IgD-negative memory B cell (primary cell): Measurements from ENCODE around the gene TFCP2L1. TPM values are rescaled to one million over a fixed set of nuclear protein-coding genes. Genes with fewer than 3 reads are reported as not detected.

Experiments used
- H3K27ac Mint-ChIP-seq, 3 donors: one replicate each; pipeline ENCODE4 v1.8.0; 2020 to 2022; ENCODE audit warnings: mild to moderate bottlenecking in 3 of 3, mixed read lengths in 3 of 3, moderate library complexity in 1 of 3
- H3K27me3 Mint-ChIP-seq: one replicate; pipeline ENCODE4 v1.8.0; 2021; ENCODE audit warnings: mixed read lengths
- H3K36me3 Mint-ChIP-seq: one replicate; pipeline ENCODE4 v1.8.0; 2020; ENCODE audit warnings: mild to moderate bottlenecking, mixed read lengths
- H3K4me1 Mint-ChIP-seq, 3 donors: one replicate each; pipeline ENCODE4 v1.8.0; 2020 to 2022; ENCODE audit warnings: mixed read lengths in 3 of 3, mild to moderate bottlenecking in 1 of 3
- H3K4me3 Mint-ChIP-seq, 4 donors: one replicate each; pipeline ENCODE4 v1.8.0; 2020 to 2022; ENCODE audit warnings: mild to moderate bottlenecking in 4 of 4, mixed read lengths in 4 of 4, moderate library complexity in 3 of 4
- H3K9me3 Mint-ChIP-seq, 3 donors: one replicate each; pipeline ENCODE4 v1.8.0; 2020 to 2021; ENCODE audit warnings: mixed read lengths in 3 of 3, mild to moderate bottlenecking in 1 of 3
- polyA plus RNA-seq: library from polyadenylated mRNA; unstranded; fragments of 300-500 nt; fragmentation: Illumina TruSeq; gene quantifications from one replicate; pipeline ENCODE4 v1.2.3, GENCODE V29; 2021

Gene TFCP2L1
- polyA plus RNA-seq, 1 donor from 2014 or later, result 0.25 TPM

DNA sequence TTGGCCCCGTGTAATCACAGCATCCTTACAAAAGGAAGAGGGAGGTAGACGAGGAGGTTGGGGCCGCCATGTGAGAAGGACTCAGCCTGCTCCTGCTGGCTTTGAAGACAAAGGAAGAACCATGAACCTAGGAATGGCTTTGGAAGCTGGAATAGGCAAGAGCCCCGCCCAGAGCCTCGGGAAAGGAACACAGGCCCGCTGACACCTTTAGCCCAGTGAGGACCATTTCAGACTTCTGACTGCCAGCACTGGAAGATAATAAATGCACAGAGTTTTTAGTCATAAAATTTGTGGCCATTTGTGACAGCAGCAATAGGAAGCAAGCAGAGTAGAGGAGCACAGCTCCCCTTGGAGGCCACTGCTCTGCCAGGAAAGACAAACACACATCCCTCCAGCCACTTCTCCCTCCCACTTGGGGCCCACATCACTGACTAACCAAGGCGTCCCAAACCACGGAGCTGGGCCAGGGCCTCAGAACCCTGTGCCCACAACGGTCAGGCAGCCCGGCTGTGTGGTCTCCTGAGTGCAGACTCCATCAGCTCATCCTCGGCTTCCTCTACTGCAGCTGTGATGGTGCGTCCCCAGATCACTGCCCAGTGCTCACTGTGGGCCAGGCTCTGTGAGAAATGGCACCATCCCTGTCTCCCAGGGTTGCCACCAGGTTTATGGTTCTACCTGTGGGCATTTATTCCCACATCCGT is 39.7 kb downstream of the TFCP2L1 start:
- no peaks in the 10 kb centered on the region for H3K27me3 Mint-ChIP-seq
- peaks cover 2% of the 10 kb centered on the region for H3K36me3 Mint-ChIP-seq
- no peak overlapping the region for H3K27ac Mint-ChIP-seq
- no peak overlapping the region for H3K4me3 Mint-ChIP-seq
- H3K4me1 Mint-ChIP-seq, result peaks cover 0 to 2% (median 0%) of the 10 kb centered on the region in 3 donors
- no peaks in the 10 kb centered on the region for H3K9me3 Mint-ChIP-seq

DNA sequence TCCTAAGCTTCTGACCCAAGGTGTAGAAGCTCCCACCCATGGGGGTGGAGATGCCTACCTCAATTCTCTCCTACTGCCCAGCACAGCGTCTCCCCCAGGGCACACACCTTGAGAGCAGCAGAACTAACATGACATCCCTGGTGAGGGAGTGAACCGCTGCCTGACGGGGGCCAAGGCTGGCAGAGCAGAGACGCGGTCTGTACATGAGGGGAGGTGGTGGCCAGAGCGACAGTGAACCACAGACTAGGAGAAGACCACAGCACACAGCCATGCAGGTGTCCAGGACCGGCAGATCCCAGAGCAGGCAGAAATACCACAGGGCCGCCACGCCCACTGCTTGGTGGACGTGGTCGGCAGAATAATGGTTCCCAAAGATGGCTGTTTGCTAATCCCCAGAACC is 40.4 kb downstream of the TFCP2L1 start:
- peaks cover 2% of the 10 kb centered on the region for H3K36me3 Mint-ChIP-seq
- no peak overlapping the region for H3K4me3 Mint-ChIP-seq
- H3K4me1 Mint-ChIP-seq, result peaks cover 0 to 2% (median 0%) of the 10 kb centered on the region in 3 donors
- H3K27me3 Mint-ChIP-seq, result no peaks in the 10 kb centered on the region
- H3K27ac Mint-ChIP-seq, result no peak overlapping the region
- no peaks in the 10 kb centered on the region for H3K9me3 Mint-ChIP-seq

DNA sequence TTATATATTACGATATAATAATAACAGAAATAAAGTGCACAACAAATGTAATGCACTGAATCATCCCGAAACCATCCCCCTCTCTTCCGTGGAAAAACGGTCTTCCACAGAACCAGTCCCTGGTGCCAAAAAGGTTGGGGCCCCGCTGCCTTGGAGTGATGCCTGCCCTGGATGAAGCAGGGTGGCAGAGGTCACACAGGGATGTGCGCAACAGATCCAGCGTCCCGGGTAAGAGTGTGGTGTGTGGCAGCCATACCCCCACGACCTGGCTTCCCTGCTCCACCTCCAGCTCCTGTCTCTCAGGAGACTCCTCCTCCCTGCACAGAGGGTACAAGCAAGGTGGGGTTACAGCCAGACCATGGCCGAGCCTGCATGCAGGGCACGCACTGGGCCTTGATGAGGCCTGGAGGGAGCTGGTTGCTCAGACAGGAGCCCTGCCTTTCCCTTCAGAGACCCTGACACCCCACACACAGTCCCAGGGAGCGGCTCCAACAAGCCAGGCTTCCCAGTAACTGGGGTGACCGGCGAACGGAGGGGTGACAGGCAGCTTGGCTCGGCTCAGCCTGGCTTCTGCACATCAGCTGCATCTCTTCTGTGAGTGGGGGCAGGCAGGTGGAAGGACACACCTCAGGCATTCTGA is 41.1 kb downstream of the TFCP2L1 start:
- no peak overlapping the region for H3K4me3 Mint-ChIP-seq
- peaks cover 2% of the 10 kb centered on the region for H3K36me3 Mint-ChIP-seq
- H3K27ac Mint-ChIP-seq, result no peak overlapping the region
- no peaks in the 10 kb centered on the region for H3K27me3 Mint-ChIP-seq
- H3K9me3 Mint-ChIP-seq, result no peaks in the 10 kb centered on the region
- peaks cover 0 to 2% (median 0%) of the 10 kb centered on the region in 3 donors for H3K4me1 Mint-ChIP-seq

DNA sequence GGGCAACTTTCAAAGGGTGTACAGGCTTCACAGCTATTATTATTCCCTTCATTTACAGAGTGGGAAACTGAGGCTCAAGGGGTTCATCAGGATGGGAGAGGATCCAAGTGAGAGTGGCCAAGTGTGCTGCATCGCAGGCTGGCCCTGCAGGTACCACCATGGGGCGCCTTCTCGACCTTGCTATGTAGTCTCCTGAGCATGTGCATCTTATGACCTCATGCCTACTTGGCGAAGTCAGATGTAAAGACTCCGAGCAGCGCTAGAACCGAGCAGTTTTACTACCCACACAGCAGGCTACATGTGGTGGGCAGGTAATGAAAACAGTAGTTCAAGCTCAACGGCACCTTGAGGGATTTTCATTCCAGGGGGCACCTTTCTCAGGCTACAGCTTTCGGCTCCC is 42.0 kb downstream of the TFCP2L1 start:
- Mint-ChIP-seq H3K9me3 (no peaks in the 10 kb centered on the region), H3K4me1 (peaks cover 0 to 2% (median 0%) of the 10 kb centered on the region in 3 donors), H3K27ac (no peak overlapping the region), H3K36me3 (peaks cover 2% of the 10 kb centered on the region), H3K27me3 (no peaks in the 10 kb centered on the region), H3K4me3 (no peak overlapping the region)

DNA sequence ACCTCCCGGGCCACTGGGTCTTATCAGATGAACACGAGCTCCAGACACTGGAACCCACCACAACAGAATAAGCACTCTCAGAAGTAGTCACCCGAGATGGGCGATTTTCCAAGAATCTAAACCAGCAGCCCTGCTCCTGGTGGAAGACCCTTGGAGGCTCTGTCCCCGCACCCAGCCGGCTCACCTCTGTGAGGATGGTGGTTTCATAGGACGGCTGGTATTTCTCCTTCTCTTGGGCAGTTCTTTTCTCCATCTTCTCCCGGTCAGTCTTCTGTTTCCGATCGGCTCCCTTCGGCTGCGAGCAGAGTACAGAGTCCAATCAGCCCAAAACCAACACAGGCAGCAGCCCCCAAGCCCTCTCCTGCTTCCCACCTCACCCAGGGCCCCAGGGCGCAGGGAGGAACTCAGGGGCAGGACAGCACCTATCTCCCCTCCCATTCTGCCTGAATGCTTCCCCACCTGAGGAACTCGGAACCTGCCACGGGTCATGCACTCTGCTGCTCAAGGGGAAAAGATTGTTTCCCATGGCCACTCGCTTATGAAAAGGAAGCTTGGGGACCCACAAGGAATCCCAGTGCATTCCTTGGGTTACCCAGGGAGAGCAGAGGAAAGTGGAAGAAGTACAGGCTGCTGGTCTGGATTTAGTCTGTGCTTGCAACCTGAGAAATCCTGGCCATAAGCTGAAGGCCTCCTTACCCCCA is 42.7 kb downstream of the TFCP2L1 start:
- Mint-ChIP-seq H3K27me3 (no peaks in the 10 kb centered on the region), H3K4me3 (no peak overlapping the region)

DNA sequence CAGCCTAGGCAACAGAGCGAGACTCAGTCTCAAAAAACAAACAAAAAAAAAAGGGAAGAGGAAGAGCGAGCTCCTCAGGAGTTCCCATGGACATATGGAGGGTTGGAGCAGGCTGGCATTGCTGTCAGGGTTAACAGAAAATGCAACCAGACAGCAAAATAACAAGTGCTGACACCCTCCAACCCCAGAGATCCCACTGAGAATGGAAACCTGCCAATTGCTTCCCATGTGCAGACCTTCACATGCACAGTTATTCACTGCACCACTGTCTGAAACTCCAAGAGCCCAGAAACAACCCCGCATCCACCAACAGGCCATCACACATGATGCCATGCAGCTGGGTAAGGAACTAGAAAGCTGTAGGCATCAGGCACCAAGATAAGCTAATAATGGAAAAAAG is 43.5 kb downstream of the TFCP2L1 start:
- H3K9me3 Mint-ChIP-seq, result no peaks in the 10 kb centered on the region
- no peak overlapping the region for H3K4me3 Mint-ChIP-seq
- no peaks in the 10 kb centered on the region for H3K27me3 Mint-ChIP-seq
- peaks cover 2% of the 10 kb centered on the region for H3K36me3 Mint-ChIP-seq
- no peak overlapping the region for H3K27ac Mint-ChIP-seq
- no peaks in the 10 kb centered on the region for H3K4me1 Mint-ChIP-seq

More for the DNA sequence above, 42.7 kb downstream of the TFCP2L1 start:
- Mint-ChIP-seq H3K4me1 (no peaks in the 10 kb centered on the region), H3K9me3 (no peaks in the 10 kb centered on the region), H3K27ac (no peak overlapping the region), H3K36me3 (peaks cover 2% of the 10 kb centered on the region)

DNA sequence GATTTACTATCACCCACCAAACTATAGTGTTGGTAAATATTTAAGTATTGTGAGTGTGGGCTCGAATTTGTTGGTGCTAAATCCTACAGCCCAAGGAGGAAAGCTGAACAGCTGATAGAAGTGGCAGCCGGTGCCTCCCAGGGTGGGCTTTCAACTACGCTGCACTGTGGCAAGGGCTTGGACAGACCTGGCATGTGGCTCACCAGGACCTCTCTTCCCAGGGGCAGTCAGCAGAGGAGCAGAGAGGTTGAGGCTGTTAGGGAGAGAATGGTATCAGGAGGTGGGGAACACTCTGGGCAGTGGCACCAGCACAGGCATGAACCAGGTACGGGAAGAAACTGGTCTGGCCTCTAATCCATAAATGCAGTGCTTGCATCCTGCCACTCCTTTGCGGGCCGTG is 44.6 kb downstream of the TFCP2L1 start:
- no peak overlapping the region for H3K4me3 Mint-ChIP-seq

DNA sequence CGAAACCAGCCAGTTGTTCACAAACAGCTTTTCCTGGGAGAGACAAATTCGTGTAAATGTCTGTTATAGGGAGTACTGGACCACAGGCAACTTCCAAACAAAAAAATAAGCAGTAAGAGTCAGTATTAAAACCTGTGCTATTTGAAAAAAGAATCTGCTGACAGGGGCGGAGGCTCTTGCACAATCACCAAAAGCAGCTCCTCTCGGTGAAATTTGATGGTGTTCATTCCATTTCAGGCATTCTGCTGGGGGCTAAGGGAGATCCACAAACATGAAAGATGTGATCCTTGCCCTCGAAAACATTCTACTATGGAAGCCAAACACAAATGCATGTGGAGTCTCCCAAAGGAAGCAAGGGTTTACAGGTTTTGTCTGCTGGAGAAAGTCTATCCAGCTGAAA is 45.0 kb downstream of the TFCP2L1 start:
- no peak overlapping the region for H3K4me3 Mint-ChIP-seq
- H3K27ac Mint-ChIP-seq, result no peak overlapping the region
- no peaks in the 10 kb centered on the region for H3K27me3 Mint-ChIP-seq

More for the DNA sequence above, 44.6 kb downstream of the TFCP2L1 start:
- H3K27ac Mint-ChIP-seq, result no peak overlapping the region
- no peaks in the 10 kb centered on the region for H3K27me3 Mint-ChIP-seq
- H3K9me3 Mint-ChIP-seq, result no peaks in the 10 kb centered on the region
- H3K4me1 Mint-ChIP-seq, result no peaks in the 10 kb centered on the region
- peaks cover 2% of the 10 kb centered on the region for H3K36me3 Mint-ChIP-seq

DNA sequence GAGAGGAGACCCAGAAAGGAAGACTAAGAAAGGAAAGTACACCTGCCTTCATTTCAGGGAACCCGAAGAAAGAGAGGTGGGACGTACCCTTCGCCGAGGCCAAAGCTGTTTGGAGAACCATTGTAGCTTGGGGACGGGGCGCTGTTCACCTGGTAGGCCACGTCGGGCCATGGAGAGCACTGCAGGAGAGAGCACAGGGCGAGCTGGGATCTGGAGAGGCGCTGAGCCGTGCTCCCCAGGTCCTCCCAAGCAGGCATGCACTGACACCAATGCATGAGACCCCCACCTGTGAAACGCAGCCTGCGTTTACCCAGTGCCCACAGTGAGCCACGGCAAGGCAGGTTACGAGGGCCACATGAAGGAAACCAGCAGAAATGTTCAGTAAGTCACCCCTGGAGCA is 45.5 kb downstream of the TFCP2L1 start:
- Mint-ChIP-seq H3K9me3 (no peaks in the 10 kb centered on the region), H3K4me3 (no peak overlapping the region)

More for the DNA sequence above, 45.0 kb downstream of the TFCP2L1 start:
- H3K4me1 Mint-ChIP-seq, result no peaks in the 10 kb centered on the region
- peaks cover 2% of the 10 kb centered on the region for H3K36me3 Mint-ChIP-seq
- no peaks in the 10 kb centered on the region for H3K9me3 Mint-ChIP-seq

DNA sequence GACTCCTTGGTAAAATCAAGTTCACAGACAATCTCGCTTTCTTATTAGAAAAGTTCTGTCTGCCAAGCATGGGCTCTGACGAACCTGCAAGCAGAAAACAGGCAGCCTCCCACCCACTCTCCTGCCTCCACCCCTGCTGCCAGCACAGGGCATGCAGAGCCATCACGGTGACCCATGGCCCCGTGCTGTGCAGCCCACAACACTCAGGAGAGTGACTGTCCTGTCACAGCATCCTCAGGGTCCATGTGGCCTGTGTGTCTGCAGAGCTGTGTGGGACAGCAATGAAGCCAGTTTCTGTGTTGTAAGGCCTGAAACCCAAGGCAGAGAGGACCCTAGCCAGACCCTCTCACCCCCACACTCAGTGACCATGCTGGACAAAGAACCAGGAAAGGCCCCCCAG is 46.2 kb downstream of the TFCP2L1 start:
- Mint-ChIP-seq H3K9me3 (no peaks in the 10 kb centered on the region), H3K27me3 (no peaks in the 10 kb centered on the region), H3K4me3 (no peak overlapping the region), H3K27ac (no peak overlapping the region), H3K36me3 (peaks cover 2% of the 10 kb centered on the region), H3K4me1 (no peaks in the 10 kb centered on the region)

More for the DNA sequence above, 45.5 kb downstream of the TFCP2L1 start:
- Mint-ChIP-seq H3K27me3 (no peaks in the 10 kb centered on the region), H3K4me1 (no peaks in the 10 kb centered on the region), H3K36me3 (peaks cover 2% of the 10 kb centered on the region), H3K27ac (no peak overlapping the region)

DNA sequence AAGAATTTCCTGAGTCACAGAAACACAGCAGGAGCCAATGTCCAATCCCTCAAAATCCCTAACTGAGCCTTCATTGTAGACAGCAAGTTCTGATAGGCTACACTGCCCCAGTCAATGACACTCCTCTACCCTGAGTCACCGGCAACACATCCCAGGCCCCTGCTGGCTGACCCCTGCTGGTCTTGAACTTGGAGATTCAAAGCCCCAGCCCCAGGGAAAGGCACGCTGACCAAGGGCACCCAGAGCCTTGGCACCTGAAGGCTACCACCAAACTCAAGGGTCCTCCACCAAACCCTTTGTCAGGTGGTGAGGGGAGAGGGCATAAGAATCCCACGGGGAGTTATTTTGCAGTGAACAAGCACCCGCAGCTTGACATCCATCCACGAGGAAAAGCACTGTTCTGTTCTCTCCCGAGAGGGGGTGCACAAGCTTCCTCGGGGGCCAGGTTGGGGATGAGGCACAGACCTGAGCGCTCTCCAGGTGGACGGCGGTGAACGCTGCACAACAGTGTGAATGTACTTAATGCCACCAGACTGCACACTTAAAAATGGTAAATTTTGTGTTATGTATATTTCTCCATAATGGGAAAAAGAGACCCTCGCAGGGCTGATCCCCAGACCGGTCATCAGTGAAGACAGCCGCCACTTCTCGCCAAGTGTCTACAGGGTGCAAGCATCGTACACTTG is 46.9 kb downstream of the TFCP2L1 start:
- H3K36me3 Mint-ChIP-seq, result peaks cover 2% of the 10 kb centered on the region

DNA sequence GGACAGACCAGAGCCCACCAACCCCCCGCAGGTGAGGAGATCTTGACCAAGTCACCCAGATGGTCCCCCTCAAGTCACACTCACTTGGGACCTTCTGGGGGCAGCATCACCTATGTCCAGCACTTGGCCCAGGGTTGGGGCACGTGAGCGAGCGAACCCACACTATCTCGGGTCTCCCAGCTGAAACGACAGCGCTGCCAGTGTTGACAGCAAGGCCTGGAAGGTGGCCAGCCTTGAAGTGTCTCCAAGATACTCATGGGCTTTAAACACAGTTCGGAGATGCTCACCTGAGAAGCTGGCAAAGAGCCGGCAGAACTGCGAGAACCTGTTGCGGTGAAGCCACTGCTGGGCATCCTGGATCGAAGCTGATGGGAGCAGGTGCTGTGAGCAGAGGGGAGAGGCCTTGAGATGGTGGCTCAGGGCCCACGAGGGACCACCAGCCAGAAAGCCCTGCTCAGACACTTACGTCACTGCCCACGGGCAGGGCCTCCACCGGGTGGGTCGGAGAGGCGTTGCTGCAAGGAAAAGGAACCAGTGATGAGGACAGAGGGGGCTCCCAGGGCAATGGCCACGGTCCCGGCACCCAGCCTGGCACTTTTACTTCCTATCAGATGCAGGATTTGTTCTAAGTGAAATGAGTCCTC is 47.5 kb downstream of the TFCP2L1 start:
- Mint-ChIP-seq H3K9me3 (no peaks in the 10 kb centered on the region), H3K4me1 (no peaks in the 10 kb centered on the region), H3K27me3 (no peaks in the 10 kb centered on the region), H3K36me3 (peaks cover 2% of the 10 kb centered on the region), H3K4me3 (peak overlapping the region in 1 of 4 donors; percentile 17), H3K27ac (no peak overlapping the region)

More for the DNA sequence above, 46.9 kb downstream of the TFCP2L1 start:
- H3K27ac Mint-ChIP-seq, result no peak overlapping the region
- H3K9me3 Mint-ChIP-seq, result no peaks in the 10 kb centered on the region
- no peaks in the 10 kb centered on the region for H3K27me3 Mint-ChIP-seq
- H3K4me3 Mint-ChIP-seq, result no peak overlapping the region
- H3K4me1 Mint-ChIP-seq, result no peaks in the 10 kb centered on the region

DNA sequence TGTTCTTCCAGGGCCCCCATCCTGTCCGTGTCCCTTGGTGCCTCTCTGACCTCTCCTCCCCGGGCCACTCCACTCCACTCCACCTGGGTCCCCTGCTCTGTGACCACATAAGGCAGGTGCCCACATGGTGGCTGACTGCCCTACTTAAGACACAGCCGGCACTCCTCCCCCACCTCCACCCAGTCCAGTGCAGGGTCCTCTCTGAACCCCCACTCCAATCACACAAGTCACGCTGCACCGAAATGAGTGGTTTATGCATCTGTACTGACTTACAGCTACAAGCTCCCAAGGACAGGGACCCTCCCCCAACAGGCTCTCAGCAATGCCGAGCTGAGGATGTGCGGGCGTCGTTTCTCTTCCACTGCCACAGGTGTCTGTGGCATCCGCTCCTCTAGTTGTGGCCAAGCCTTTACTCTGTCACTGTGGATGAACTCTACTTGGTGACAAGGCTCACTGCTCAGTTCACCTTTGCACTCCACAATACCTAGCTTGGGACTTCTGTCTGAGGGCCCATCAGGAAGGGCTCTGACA is 48.3 kb downstream of the TFCP2L1 start:
- no peaks in the 10 kb centered on the region for H3K9me3 Mint-ChIP-seq
- H3K36me3 Mint-ChIP-seq, result peaks cover 2% of the 10 kb centered on the region
- no peak overlapping the region for H3K4me3 Mint-ChIP-seq
- H3K27ac Mint-ChIP-seq, result no peak overlapping the region
- H3K27me3 Mint-ChIP-seq, result no peaks in the 10 kb centered on the region
- H3K4me1 Mint-ChIP-seq, result no peaks in the 10 kb centered on the region

DNA sequence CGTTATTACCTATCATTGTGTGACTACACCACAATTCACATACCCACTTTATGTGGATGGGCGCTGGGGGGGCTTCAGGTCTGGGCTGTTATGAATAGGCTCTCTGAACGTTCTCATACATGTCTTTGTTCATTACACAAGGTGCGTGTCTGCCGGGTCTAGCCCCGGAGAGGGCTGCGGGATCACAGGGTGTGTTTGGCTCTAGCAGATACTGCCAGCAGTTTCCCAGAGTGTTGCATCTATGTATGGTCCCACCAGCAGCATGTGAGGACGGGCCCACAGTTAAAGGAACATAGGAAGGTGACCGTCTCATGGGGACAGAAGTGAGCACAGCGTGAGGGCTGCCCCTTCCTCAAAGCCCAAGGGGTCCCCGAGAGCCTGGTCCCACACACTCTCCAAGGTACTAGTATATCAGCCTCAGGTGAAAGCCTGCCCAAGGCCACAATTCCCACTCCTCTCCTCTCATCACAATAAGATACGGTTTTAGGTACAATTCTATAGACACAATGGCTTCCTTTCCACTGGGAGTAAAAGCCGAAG is 48.8 kb downstream of the TFCP2L1 start:
- no peaks in the 10 kb centered on the region for H3K4me1 Mint-ChIP-seq

More for the DNA sequence above, 48.8 kb downstream of the TFCP2L1 start:
- H3K27me3 Mint-ChIP-seq, result no peaks in the 10 kb centered on the region
- peaks cover 2% of the 10 kb centered on the region for H3K36me3 Mint-ChIP-seq
- H3K27ac Mint-ChIP-seq, result no peak overlapping the region
- no peak overlapping the region for H3K4me3 Mint-ChIP-seq
- no peaks in the 10 kb centered on the region for H3K9me3 Mint-ChIP-seq
